OCI-LY7 (cell line): Measurements from ENCODE around the gene DNM3. TPM values are rescaled to one million over a fixed set of nuclear protein-coding genes. Genes with fewer than 3 reads are reported as not detected.

Source experiments
- BruUV-seq: library from RNA; stranded (reverse); fragments of 400-500 nt; replicated peaks from 2 replicates; lab custom pipeline; 2021; lab: Mats Ljungman, UMichigan
- CTCF ChIA-PET: fragments of 300-600 bp; sonication (Branson Sonifier 250); formaldehyde crosslinking; loops from one replicate; lab custom pipeline; 2022; ENCODE audit warnings: antibody characterized with exemption; ENCODE audit not compliant: unreplicated experiment; lab: Charles Lee
- POLR2A ChIA-PET: fragments of 300-600 bp; sonication (Branson Sonifier 250); formaldehyde crosslinking; loops from one replicate; lab custom pipeline; 2022; ENCODE audit warnings: antibody characterized with exemption; lab: Charles Lee
- DNase-seq: peaks from one replicate; pipeline ENCODE4 v3.0.0-alpha.2; 2015; ENCODE audit warnings: low spot score
- H2AFZ ChIP-seq: fragments of 200-600 bp; sonication (generic), shearing (Covaris generic); 2 replicates; pipeline ENCODE4 v1.6.1; 2014; ENCODE audit warnings: mild to moderate bottlenecking, antibody characterized with exemption, low read length, moderate library complexity
- H3K27ac ChIP-seq: fragments of 200-600 bp; sonication (generic); 2 replicates; pipeline ENCODE4 v1.5.1; 2014; ENCODE audit warnings: mixed run types, low read depth, mild to moderate bottlenecking, moderate library complexity, low read length, inconsistent platforms; ENCODE audit not compliant: poor library complexity, severe bottlenecking
- H3K36me3 ChIP-seq: fragments of 200-600 bp; sonication (generic); 2 replicates; pipeline ENCODE4 v1.6.1; 2014; ENCODE audit warnings: mild to moderate bottlenecking, antibody characterized with exemption, low read length, moderate library complexity, mixed read lengths; ENCODE audit not compliant: insufficient read depth
- H3K4me1 ChIP-seq: fragments of 200-600 bp; sonication (generic); 2 replicates; pipeline ENCODE4 v1.5.1; 2014; ENCODE audit warnings: mild to moderate bottlenecking, low read length; ENCODE audit not compliant: insufficient read depth, poor library complexity, severe bottlenecking
- H3K4me2 ChIP-seq: fragments of 200-600 bp; sonication (generic); 2 replicates; pipeline ENCODE4 v1.6.1; 2014; ENCODE audit warnings: mild to moderate bottlenecking, low read length
- H3K4me3 ChIP-seq: fragments of 200-600 bp; sonication (generic); 2 replicates; pipeline ENCODE4 v1.5.1; 2014; ENCODE audit warnings: mild to moderate bottlenecking, low read depth, low read length; ENCODE audit not compliant: poor library complexity, severe bottlenecking
- H3K79me2 ChIP-seq: fragments of 200-600 bp; sonication (generic); 2 replicates; pipeline ENCODE4 v1.6.1; 2016; ENCODE audit warnings: low read depth, mild to moderate bottlenecking, low read length, moderate library complexity, mixed read lengths; ENCODE audit not compliant: insufficient read depth
- H3K9me2 ChIP-seq: fragments of 200-600 bp; sonication (generic); 2 replicates; pipeline ENCODE4 v1.6.1; 2016; ENCODE audit warnings: mild to moderate bottlenecking, low read length, mixed read lengths; ENCODE audit not compliant: insufficient read depth
- H3K9me3 ChIP-seq: fragments of 200-600 bp; sonication (generic); 2 replicates; pipeline ENCODE4 v1.6.1; 2014; ENCODE audit warnings: mild to moderate bottlenecking, mixed run types, low read length, mixed read lengths
- H4K20me1 ChIP-seq: fragments of 200-600 bp; sonication (generic); 2 replicates; pipeline ENCODE4 v1.6.1; 2014; ENCODE audit warnings: mild to moderate bottlenecking, antibody characterized with exemption, low read length, moderate library complexity, mixed read lengths; ENCODE audit not compliant: insufficient read depth
- CTCF ChIP-seq: fragments of 200-600 bp; sonication (generic); conservative IDR thresholded peaks from 2 replicates; pipeline ENCODE4 v1.5.1; 2014; ENCODE audit warnings: mild to moderate bottlenecking, antibody characterized with exemption, low read length, moderate library complexity, mixed read lengths
- EZH2phosphoT487 ChIP-seq: fragments of 200-600 bp; sonication (generic); IDR thresholded peaks from 2 replicates; pipeline ENCODE4 v1.6.1; 2018; ENCODE audit warnings: low read depth, borderline replicate concordance, mild to moderate bottlenecking, mixed run types, antibody characterized with exemption, low read length, moderate library complexity, mixed read lengths
- intact Hi-C: fragments of 100-400 bp; cut with micrococcal nuclease; formaldehyde crosslinking; loops from one replicate; pipeline ENCODE4 v1.10.0; 2022; ENCODE audit not compliant: unreplicated experiment
- total RNA-seq, 2 experiments: library from RNA; depleted of rRNA in 1 of 2; stranded (reverse); fragments of >200 nt in 1 of 2; shearing (Covaris generic) in 1 of 2; gene quantifications; 2 replicates each; pipeline ENCODE4 v1.2.3, GENCODE V29; 2014 to 2022

DNM3 gene
- total RNA-seq, 2 experiments from 2014 or later: 0.47 to 0.61 TPM

DNA sequence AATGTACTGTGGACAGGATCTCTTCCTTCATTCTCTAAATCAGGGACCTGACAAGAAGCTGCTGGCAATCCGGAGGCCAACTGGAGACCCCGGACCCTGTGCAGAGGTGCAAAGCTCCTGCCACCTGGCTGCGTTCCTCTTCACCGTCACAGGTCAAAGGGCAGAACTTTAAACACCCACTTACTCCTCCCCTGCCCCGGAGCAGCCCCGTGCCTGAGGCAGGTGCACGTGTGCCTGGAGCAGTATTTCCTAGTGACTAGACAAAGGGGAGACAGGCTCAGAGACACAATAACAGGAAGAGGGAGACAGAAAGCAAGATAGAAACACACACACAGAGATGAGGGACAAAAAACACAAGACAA lies 609.2 kb downstream of the DNM3 start:
- POLR2A ChIA-PET: interaction anchor here (0.7 kb wide), 1 partner anchor 668 kb away, joined by 3 read pairs; no protein-coding TSS in a partner anchor
- intact Hi-C loops: loop anchor here (1.0 to 10.0 kb wide), 2 partner anchors 154 to 269 kb away; no protein-coding TSS in a partner anchor
- no peaks in the 10 kb centered on the region for H3K9me3 ChIP-seq
- no TSS peak for BruUV-seq
- H3K9me2 ChIP-seq: no peaks in the 10 kb centered on the region
- CTCF ChIA-PET: no interaction called here
- no peaks in the 10 kb centered on the region for H3K79me2 ChIP-seq
- peak overlapping the region; percentile 45; the same call in 1 of the 2 replicates for H2AFZ ChIP-seq
- no peak overlapping the region for H3K4me3 ChIP-seq
- no peaks in the 10 kb centered on the region for H3K36me3 ChIP-seq
- no peaks in the 10 kb centered on the region for H3K4me1 ChIP-seq
- TF ChIP-seq CTCF: no peak
- TF ChIP-seq EZH2phosphoT487: no peak
- no peak overlapping the region for H3K27ac ChIP-seq
- H3K4me2 ChIP-seq: peak overlapping the region; percentile 27; the same call in 1 of the 2 replicates
- no peak for DNase-seq
- no peaks in the 10 kb centered on the region for H4K20me1 ChIP-seq

DNA sequence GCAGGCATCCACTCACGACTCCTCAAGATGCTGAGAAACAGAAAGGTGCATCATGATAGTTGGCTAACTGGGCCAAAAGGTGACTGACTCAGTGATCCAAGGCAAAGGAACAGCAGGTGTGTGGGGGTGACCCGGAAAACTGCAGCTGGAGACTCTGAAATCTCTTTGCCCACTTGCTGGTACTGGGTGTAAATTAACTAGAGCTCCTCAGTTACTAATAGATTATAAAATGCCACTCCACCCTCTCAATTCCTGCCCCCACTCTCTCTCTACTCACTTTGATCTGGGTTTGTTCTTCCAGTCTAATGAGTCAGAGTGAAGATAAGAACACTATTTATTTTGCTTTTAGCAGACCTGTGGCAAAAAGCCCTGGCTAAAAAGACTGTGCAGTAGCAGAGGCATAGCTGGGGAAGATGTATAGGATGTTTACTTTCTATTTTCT lies 609.7 kb downstream of the DNM3 start:
- no peak overlapping the region for H3K4me3 ChIP-seq
- H3K9me2 ChIP-seq: no peaks in the 10 kb centered on the region
- H3K4me2 ChIP-seq: no peak overlapping the region
- no TSS peak for BruUV-seq
- POLR2A ChIA-PET: interaction anchor here (0.6 to 1.2 kb wide), 4 partner anchors 9 to 437 kb away, joined by 3 to 6 read pairs (median 3); no protein-coding TSS in a partner anchor
- DNase-seq: no peak
- no peak overlapping the region for H3K27ac ChIP-seq
- TF ChIP-seq CTCF (no peak), EZH2phosphoT487 (no peak)
- H3K4me1 ChIP-seq: no peaks in the 10 kb centered on the region
- H3K79me2 ChIP-seq: no peaks in the 10 kb centered on the region
- H3K9me3 ChIP-seq: no peaks in the 10 kb centered on the region
- no peaks in the 10 kb centered on the region for H4K20me1 ChIP-seq
- intact Hi-C loops: loop anchor here (10.0 kb wide), 1 partner anchor 154 kb away; no protein-coding TSS in a partner anchor
- CTCF ChIA-PET: no interaction called here
- peak overlapping the region; percentile 45; the same call in 1 of the 2 replicates for H2AFZ ChIP-seq
- no peaks in the 10 kb centered on the region for H3K36me3 ChIP-seq

DNA sequence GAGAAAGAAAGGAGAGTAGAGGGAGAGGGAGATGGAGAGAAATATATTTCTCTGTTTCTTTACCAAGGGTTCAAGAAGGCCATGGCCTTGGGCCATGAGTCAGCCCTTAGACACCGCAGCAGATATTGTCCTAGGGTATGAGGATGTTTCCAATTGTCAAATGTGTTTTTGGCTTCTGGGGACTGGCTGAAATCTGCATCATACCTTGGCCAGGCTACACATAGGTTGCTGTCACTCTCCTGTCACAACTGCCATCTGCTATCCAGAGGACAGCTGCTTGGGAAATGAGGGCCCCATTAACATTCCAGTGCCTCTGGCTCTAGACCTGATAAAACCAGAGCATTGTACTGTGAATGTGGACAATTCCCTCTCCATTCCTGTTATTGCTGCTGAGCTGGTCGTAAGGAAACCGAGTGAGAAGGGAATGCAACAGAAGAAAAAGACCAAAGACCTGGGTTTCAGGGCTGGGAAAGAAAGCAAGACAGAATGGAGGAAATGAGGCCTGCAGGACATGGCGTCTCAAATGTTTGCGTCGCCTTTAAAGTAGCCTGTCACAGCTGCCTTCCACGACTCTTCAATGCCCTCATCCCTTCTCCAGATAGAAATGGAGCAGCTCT lies 611.3 kb downstream of the DNM3 start:
- intact Hi-C loops: loop anchor here (10.0 kb wide), 1 partner anchor 152 kb away; no protein-coding TSS in a partner anchor
- H3K4me3 ChIP-seq: no peak overlapping the region
- ChIA-PET POLR2A (no interaction called here), CTCF (no interaction called here)
- H3K4me1 ChIP-seq: no peaks in the 10 kb centered on the region
- no peaks in the 10 kb centered on the region for H3K36me3 ChIP-seq
- no peaks in the 10 kb centered on the region for H3K9me2 ChIP-seq
- no peaks in the 10 kb centered on the region for H3K79me2 ChIP-seq
- no peaks in the 10 kb centered on the region for H4K20me1 ChIP-seq
- no peak overlapping the region for H3K27ac ChIP-seq
- H2AFZ ChIP-seq: no peak overlapping the region
- H3K9me3 ChIP-seq: no peaks in the 10 kb centered on the region
- DNase-seq: no peak
- no peak for TF ChIP-seq CTCF
- TF ChIP-seq EZH2phosphoT487: no peak
- no TSS peak for BruUV-seq
- no peak overlapping the region for H3K4me2 ChIP-seq
